Mesothelial cell of epicardium (in vitro differentiated cells): Measurements from ENCODE around the gene DGLUCY. TPM values are rescaled to one million over a fixed set of nuclear protein-coding genes. Genes with fewer than 3 reads are reported as not detected.

Experiments used
- DNase-seq, 2 experiments: peaks; one replicate each; pipeline ENCODE4 v3.0.0; 2021; ENCODE audit warnings: low spot score in 2 of 2; ENCODE audit not compliant: unreplicated experiment in 2 of 2
- H3K27ac Mint-ChIP-seq: 2 replicates; pipeline ENCODE4 v1.8.0; 2021; ENCODE audit warnings: mixed read lengths
- H3K27me3 Mint-ChIP-seq: 2 replicates; pipeline ENCODE4 v1.8.0; 2021; ENCODE audit warnings: low read depth, mixed read lengths
- H3K36me3 Mint-ChIP-seq: 2 replicates; pipeline ENCODE4 v1.8.0; 2021; ENCODE audit warnings: mixed read lengths
- H3K4me1 Mint-ChIP-seq: 2 replicates; pipeline ENCODE4 v1.8.0; 2021; ENCODE audit warnings: mixed read lengths
- H3K4me3 Mint-ChIP-seq: 2 replicates; pipeline ENCODE4 v1.8.0; 2021; ENCODE audit warnings: mild to moderate bottlenecking, moderate library complexity, mixed read lengths
- H3K9me3 Mint-ChIP-seq: 2 replicates; pipeline ENCODE4 v1.8.0; 2021; ENCODE audit warnings: mixed read lengths
- CTCF ChIP-seq: fragments of 200-600 bp; sonication (generic); IDR thresholded peaks from one replicate; pipeline ENCODE4 v1.5.0; 2021; ENCODE audit warnings: antibody characterized with exemption; ENCODE audit not compliant: unreplicated experiment
- total RNA-seq: library from RNA; stranded (reverse); gene quantifications from 3 replicates; pipeline ENCODE4 v1.2.1, GENCODE V29; 2021

Gene DGLUCY
- total RNA-seq, 1 donor from 2014 or later = 64.1 TPM

DNA sequence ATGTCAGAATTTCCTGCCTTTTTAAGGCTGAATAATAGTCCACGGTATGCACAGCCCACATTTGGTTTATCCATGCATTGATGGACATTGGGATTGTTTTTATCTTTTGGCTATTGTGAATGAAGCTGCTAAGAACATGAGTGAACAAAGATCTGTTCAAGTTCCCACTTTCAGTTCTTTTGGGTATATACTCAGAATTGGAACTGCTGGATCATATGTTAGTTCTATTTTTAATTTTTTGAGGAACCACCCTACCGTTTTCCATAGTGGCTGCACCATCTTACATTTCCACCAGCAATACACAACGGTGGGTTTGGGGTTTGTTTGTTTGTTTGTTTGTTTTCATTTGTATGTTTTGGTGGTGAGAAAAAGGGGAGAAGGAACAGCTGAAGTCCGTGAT lies 124.2 kb downstream of the DGLUCY start:
- peaks cover 24% of the 10 kb centered on the region for H3K9me3 Mint-ChIP-seq
- H3K27me3 Mint-ChIP-seq = peaks cover 6% of the 10 kb centered on the region
- no peaks in the 10 kb centered on the region for H3K4me1 Mint-ChIP-seq
- no peak for DNase-seq
- no peak overlapping the region for H3K4me3 Mint-ChIP-seq
- H3K27ac Mint-ChIP-seq = no peak overlapping the region
- H3K36me3 Mint-ChIP-seq = peaks cover 5% of the 10 kb centered on the region
- TF ChIP-seq CTCF = no peak

DNA sequence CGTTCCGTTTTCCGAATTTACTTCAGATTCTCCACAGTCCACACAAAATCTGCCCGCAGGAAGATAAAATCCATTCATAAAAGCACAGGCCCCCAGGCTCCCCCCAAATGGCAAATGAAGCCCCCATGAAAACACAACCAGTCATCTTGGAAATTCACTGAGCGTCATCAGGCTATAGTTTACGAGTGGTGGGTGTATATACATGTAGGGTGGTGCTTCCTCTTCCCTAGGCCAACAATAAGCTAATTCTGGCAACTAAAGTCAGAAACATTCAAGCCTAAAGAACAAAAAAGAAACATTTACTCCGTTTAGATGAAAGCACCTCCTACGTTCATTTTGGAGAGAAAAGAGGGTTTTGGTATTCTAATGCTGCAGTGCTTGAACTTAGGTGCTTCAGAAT lies 124.8 kb downstream of the DGLUCY start:
- peaks cover 24% of the 10 kb centered on the region for H3K9me3 Mint-ChIP-seq
- H3K27ac Mint-ChIP-seq = no peak overlapping the region
- H3K36me3 Mint-ChIP-seq = peaks cover 5% of the 10 kb centered on the region
- TF ChIP-seq CTCF = no peak
- no peak overlapping the region for H3K4me3 Mint-ChIP-seq
- no peak for DNase-seq
- no peaks in the 10 kb centered on the region for H3K4me1 Mint-ChIP-seq
- H3K27me3 Mint-ChIP-seq = peaks cover 6% of the 10 kb centered on the region

DNA sequence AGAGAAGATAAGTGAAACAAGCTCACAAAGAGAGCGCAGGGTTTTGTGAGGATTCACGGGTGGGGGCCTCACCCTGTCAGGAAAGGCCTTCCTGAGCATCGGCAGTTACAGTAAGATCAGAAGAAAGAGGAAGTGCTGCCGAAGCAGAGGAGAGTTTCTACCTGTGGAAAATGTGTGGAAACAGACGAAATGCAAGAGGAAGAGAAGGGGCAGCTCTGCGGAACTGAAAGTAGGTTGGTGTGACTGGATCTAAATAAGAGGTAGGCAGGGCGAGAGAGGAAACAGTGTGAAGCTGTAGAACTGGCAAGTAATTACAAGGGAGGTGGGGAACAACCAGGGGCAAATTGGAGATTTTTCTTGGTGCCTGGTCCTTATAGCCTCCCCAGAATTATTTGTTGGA lies 128.0 kb downstream of the DGLUCY start:
- Mint-ChIP-seq H3K4me3 (no peak overlapping the region), H3K4me1 (no peaks in the 10 kb centered on the region), H3K9me3 (peaks cover 24% of the 10 kb centered on the region), H3K36me3 (no peaks in the 10 kb centered on the region), H3K27ac (no peak overlapping the region), H3K27me3 (peaks cover 6% of the 10 kb centered on the region)
- no peak for DNase-seq
- TF ChIP-seq CTCF = no peak

GRCh38 chr14:91242635-91243034 lies 128.8 kb downstream of the DGLUCY start:
- Mint-ChIP-seq H3K36me3 (no peaks in the 10 kb centered on the region), H3K27me3 (peaks cover 6% of the 10 kb centered on the region), H3K27ac (no peak overlapping the region), H3K4me1 (no peaks in the 10 kb centered on the region), H3K4me3 (no peak overlapping the region), H3K9me3 (peaks cover 29% of the 10 kb centered on the region)
- no peak for DNase-seq
- TF ChIP-seq CTCF = no peak

DNA sequence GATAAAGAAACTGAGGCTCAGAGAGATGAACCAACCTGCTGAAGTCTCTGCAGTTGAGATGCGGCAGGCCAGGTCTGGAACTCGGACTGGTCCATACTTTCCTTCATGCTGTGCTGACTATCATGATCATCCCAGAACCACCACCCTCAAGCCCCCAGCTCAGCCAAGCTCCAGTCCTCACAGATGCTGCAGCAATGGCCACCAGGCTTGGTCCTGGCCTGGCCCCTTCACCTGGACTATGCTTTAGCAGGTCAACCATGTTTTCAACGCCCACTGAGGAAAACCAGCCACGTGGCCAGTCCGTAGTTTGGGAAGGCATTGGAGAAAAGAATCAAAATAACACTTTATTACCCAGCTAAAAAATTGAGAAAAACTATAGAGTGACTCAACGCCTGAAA lies 129.2 kb downstream of the DGLUCY start:
- H3K27me3 Mint-ChIP-seq = peaks cover 6% of the 10 kb centered on the region

More for the DNA sequence above, 129.2 kb downstream of the DGLUCY start:
- Mint-ChIP-seq H3K4me3 (no peak overlapping the region), H3K4me1 (no peaks in the 10 kb centered on the region), H3K36me3 (no peaks in the 10 kb centered on the region), H3K27ac (no peak overlapping the region), H3K9me3 (peaks cover 29% of the 10 kb centered on the region)
- DNase-seq = no peak
- TF ChIP-seq CTCF = no peak
